Raji (cell line): ENCODE measurements around the gene ZBTB16.

ENCODE experiments used
- POLR2A ChIP-seq: IDR thresholded peaks from 2 replicates; pipeline ENCODE4 v1.6.1; 2011; ENCODE audit warnings: low read depth, low read length, control low read depth; ENCODE audit not compliant: insufficient read depth

Gene ZBTB16, protein sequence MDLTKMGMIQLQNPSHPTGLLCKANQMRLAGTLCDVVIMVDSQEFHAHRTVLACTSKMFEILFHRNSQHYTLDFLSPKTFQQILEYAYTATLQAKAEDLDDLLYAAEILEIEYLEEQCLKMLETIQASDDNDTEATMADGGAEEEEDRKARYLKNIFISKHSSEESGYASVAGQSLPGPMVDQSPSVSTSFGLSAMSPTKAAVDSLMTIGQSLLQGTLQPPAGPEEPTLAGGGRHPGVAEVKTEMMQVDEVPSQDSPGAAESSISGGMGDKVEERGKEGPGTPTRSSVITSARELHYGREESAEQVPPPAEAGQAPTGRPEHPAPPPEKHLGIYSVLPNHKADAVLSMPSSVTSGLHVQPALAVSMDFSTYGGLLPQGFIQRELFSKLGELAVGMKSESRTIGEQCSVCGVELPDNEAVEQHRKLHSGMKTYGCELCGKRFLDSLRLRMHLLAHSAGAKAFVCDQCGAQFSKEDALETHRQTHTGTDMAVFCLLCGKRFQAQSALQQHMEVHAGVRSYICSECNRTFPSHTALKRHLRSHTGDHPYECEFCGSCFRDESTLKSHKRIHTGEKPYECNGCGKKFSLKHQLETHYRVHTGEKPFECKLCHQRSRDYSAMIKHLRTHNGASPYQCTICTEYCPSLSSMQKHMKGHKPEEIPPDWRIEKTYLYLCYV

DNA sequence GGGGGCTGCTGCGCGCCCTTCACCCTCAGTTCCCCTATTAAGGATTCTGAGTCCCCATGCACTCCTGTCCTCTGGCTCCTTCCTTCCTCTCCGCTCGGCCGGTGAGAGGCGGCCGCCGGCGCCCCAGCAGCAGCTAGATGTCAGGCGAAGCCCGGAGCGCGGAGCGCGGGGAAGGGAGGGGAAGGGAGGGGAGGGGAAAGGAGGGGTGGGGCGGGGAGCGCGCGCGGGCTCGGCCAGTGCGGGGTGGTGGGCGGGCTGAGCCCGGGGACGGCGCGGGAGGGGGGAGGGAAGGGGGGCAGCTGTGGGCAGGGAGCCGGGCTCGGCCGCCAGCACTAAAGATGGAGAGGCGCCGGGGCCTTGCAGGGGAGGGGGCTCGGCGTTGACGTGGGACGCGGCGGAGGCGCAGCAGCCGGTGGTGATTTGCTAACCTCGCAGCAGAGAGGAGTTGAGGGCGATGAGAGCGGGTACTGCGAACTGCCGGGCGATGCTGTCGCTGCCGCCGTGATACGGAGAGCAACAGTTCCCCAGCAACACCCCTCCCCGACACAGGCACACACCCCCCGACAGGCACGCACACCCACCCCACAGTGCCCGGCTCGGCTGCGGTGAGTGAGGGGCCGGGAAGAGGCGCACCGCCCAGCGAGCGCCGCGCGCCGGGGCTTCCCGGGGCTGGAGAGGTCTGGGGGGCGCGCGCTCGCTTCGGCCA lies at the start of gene ZBTB16:
Gene ZBTB16 (plus strand): TSS at position 434 of the 706 bp plus-strand sequence. CDS start 3,590 bp downstream, outside the sequence.
- no peak for TF ChIP-seq POLR2A

- no peak for TF ChIP-seq POLR2A
Measured at GRCh38 chr11:114010931-114011330, 48.6 kb upstream of the ZBTB16 start.

DNA sequence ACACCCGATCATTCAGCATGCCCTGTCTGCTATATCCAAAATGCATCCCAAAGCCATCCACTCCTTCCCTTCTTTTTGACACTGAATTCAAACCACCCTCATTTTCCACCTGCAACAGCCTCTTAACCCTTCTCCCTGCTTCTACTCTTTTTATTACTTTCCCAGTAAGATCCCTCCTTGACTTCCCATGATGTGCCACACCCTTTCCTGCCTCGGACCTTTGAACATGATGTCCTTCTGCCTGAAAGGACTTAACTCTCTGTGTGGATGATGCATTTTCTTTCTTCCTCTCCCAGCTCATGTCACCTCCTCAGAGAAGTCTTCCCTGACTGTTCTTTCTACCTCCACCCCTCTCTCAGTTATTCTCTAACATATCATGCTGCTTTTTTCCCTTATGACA lies 48.1 kb upstream of the ZBTB16 start:
- no peak for TF ChIP-seq POLR2A

GRCh38 chr11:114015117-114015516 lies 44.4 kb upstream of the ZBTB16 start:
- no peak for TF ChIP-seq POLR2A

DNA sequence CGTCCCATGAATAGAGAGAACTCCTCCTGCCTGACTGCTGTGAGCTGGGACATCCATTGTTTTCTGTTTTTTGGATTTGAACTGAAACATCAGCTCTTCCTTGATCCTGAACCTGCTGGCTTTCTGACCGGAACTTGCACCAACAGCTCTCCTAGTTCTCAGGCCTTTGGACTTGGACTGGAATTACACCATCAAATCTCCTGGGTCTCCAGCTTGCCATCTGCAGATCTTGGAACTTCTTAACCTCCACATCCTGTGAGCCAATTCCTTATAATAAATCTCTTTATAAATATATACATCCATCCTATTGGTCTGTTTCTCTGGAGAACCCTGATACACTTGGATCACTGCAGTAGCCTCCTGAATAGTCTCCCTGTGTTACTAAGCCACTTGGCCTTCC lies 42.5 kb upstream of the ZBTB16 start:
- TF ChIP-seq POLR2A: no peak

DNA sequence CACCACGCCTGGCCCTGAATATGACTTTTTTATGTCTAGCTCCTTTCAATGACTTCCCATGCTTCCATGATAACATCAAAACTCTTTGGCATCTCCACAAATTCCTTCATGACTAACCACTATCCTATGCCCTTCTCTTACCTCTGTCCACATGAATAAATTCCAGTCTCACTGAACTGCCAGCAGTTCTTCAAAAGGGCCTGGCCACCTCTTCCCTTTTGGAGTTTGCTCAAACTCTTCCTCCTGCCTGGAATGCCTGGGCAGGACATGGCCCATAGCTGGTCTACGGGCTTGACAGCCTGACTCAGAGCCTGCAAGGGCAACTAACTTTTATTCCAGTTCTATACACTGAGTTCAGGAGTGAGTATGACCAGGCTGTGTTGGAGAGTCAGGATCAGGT lies 41.8 kb upstream of the ZBTB16 start:
- TF ChIP-seq POLR2A: no peak

DNA sequence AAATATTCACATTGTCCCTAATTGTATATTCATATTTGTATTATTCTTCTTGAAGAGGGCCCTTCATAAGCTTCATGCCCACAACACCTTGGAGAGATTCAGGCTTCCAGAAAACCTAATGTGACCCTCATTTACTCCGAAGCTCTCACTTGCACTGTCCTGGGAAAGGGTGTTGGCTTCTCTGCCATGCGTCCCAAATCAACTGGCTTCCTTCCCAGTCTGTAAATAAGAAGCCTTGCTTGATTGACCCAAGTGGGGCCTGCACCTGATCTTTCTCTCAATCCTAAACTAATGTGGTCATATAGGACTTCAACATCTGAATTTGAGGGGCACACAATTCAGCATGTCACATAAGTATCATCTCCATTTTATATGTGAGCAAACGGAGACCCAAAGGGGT lies 40.5 kb upstream of the ZBTB16 start:
- TF ChIP-seq POLR2A: no peak

DNA sequence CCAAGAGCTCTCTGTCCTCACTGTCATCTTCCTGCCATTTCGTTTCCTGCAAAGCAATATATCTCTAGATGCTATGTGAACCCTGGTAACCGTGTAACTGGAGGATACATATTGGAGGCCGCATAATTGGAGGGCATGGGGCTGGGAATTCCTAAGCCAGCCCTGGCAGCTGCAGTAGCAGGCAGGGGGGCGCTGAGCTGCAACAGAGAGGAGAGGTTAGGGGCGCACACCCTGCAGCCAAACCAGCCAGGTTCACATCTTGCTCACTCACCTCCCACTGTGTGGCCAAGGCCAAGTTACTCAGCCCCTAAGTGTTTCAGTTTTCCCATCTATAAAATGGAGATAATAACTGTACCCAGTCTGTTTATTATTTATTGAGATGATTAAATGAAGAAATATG lies 39.9 kb upstream of the ZBTB16 start:
- no peak for TF ChIP-seq POLR2A

GRCh38 chr11:114025329-114025907 lies 34.1 kb upstream of the ZBTB16 start:
- no peak for TF ChIP-seq POLR2A

GRCh38 chr11:114026355-114026754 lies 33.2 kb upstream of the ZBTB16 start:
- TF ChIP-seq POLR2A: no peak

DNA sequence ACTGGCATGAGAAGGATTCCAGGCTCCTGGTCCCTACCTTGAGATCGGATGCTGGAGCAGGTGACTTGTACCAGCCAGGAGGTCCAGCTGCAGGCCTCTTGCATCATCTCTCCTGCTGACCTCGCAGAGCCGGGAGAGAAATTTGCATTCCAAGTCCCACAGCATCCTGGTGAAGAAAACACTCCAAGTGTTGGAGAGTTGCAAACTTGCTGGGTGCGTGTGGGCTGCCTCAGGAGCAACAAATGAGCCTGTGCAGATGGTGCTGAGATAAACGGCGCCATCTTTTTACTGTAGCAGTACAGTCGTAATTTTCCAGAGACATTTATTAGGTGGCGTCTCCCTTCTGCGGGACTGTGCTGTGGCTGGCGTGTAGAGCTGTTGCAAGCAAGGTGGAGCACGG lies 32.1 kb upstream of the ZBTB16 start:
- TF ChIP-seq POLR2A: no peak

DNA sequence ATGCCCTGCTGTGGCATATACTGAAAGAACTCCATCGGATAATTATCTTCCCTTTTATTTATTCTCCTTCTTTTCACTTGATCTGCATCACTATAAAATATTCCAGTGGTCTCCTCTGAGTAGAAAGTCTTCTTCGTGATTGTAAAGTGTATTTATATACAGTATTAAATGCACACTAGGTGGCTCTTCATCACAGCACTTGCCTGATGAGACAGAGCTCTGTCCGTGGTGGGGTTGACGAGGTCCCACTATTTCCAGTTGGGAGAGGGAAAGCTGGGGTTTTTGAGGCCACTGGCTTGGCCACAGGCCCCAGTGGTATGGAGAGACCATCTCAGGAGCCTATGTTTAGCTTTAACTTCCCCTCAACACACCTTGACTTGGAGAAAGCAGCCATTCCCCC lies 31.6 kb upstream of the ZBTB16 start:
- TF ChIP-seq POLR2A: no peak

GRCh38 chr11:114031246-114031966 lies 28.1 kb upstream of the ZBTB16 start:
- TF ChIP-seq POLR2A: no peak

DNA sequence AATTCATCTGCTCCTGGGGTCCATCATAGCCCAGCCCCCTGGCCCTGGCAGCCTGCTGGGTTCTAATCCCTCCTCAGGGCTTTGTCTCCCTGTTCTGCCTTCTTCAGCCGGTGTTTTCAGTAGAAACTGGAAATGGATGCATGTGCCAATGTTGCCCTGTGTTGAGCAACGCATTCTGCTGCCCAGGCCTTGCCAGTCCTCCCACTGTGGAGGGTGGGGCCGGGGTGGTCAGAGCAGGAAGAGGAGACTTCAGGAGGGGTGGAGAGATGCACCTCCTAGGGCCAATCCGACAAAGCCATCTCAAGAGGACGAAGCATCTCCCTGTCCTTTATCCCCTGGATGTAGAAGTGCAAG lies 27.6 kb upstream of the ZBTB16 start:
- TF ChIP-seq POLR2A: no peak

DNA sequence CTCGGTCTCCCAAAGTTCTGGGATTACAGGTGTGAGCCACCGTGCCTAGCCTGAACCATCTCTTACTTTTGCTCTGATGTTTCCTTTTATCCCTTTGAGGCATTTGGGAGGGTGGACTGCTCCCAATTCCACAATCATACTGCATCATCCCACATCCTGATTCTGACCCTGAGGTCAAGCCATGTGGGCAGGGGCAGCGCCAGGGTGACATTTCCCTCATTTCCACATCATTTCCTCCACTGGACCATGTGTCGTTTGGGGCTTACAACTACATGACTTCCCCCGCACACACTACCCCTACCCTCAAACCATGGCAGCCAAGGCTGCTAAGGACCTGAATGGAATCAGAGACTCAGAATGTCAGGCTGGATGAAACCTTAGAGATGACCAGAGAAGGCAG lies 26.4 kb upstream of the ZBTB16 start:
- no peak for TF ChIP-seq POLR2A
